HG02678 (cell line): ENCODE results near the gene TMEM190.
"Not testable (repeated sequence)": the region's sequence is repeated elsewhere in the genome, so short reads cannot be mapped to it uniquely, and the experiment has no call there.

Experiments used
- ATAC-seq: cut with Tn5 transposase; IDR thresholded peaks from one replicate; pipeline ENCODE4 v1.9.1; 2021; ENCODE audit warnings: mild to moderate bottlenecking, moderate library complexity; ENCODE audit not compliant: unreplicated experiment

TMEM190 gene

GRCh38 chr19:55418185-55418584 lies 41.6 kb downstream of the TMEM190 start:
- no peak for ATAC-seq

GRCh38 chr19:55419103-55419502 lies 42.5 kb downstream of the TMEM190 start:
- ATAC-seq: no peak

DNA sequence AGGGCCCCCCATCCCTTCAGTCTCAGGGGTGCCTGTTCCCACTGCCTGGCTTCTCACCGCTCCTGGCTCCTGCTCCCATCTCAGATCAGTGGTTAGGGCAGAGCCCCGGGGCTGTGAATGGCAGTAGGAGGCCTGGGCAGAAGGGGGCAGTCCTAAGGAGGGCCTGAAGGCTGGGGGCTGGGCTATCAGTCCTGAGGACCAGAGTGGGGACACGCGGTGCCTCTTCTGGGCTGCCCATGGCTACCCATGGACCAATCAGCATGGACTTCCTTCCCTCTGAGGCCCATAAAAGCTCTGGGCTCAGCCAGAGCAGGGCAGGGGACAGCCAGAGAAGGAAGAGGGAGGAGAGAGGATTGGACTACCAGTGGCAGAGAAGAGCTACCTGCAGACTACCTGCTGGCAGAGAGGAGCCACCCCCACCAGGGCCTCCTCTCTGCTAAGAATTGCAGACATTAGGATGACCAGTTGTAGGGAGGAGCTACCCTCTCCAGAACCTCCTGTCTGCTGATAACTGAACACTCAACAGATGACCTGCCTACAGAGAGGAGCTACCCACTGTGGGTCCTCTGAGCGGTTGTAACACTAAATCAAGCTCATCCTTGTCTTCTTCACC lies 43.1 kb downstream of the TMEM190 start:
- no peak for ATAC-seq

DNA sequence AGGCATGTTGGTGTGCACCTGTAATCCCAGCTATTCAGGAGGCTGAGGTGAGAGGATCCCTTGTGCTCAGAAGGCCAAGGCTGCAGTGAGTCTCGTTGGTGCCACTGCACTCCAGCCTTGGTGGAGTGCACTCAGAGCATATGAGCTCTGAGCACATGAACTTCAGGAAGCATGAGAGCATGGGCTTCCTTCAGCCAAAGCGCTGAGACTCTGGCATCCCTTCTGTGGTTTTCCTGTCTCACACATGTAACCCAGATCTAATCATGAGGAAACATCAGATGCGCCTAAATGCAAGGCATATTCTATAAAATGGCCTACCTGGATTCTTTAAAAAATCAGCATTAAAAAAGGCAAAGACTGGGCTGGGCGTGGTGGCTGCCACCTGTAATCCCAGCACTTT lies 44.7 kb downstream of the TMEM190 start:
- not testable (repeated sequence) for ATAC-seq

GRCh38 chr19:55423225-55424005 lies 46.8 kb downstream of the TMEM190 start:
- no peak for ATAC-seq

DNA sequence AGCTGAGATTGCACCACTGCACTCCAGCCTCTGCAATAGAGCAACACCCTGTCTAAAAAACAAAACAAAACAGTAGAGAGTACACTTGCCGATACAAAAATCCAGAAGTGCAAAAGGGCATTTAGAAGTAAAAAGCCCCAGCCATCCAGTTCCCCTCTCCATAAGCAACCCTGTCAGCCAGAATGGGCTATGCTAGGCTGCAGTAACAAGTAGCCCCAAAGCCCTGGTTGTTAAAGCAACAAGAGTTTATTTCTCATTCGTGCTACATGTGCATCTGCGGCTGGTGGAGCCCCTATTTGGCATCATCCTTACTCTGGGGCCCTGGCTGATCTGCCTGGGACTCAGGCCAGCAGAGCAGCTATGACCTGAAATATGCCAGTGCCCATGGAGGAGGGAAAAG lies 47.9 kb downstream of the TMEM190 start:
- ATAC-seq: no peak

DNA sequence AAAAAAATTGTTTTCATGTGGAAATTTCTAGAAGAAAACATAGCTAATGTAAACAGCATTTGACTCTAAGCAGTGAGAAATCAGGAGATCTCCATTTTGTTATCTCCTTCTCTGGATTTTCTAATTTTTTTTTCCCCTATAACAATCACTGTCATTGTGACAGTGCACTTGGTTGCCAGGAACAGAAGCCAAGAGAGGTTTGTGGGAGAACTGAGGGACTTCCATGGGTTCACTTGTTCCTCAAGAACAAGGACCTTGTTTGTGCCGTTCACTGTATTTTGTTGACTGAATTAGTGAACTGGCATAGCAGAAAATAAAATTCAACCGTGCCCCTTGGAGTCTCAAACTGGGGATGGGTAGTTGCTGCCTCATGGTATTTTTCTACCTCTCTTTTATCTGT lies 49.4 kb downstream of the TMEM190 start:
- ATAC-seq: no peak
